Panc1 (cell line): ENCODE measurements around the gene FCRL5. TPM values are rescaled to one million over a fixed set of nuclear protein-coding genes. Genes with fewer than 3 reads are reported as not detected.

Experiments used
- ATAC-seq: fragments of 200-7000 bp; cut with Tn5 transposase; 2 replicates; pipeline ENCODE4 v1.9.1; 2020; ENCODE audit warnings: mild to moderate bottlenecking, moderate library complexity
- BruUV-seq: library from RNA; stranded (reverse); fragments of 400-500 nt; replicated peaks from 2 replicates; lab custom pipeline; 2021; lab: Mats Ljungman, UMichigan
- CTCF ChIA-PET: fragments of 300-600 bp; sonication (Branson Sonifier 250); formaldehyde crosslinking; loops from one replicate; lab custom pipeline; 2022; ENCODE audit warnings: antibody characterized with exemption; lab: Charles Lee
- POLR2A ChIA-PET: fragments of 300-600 bp; sonication (Branson Sonifier 250); formaldehyde crosslinking; loops from one replicate; lab custom pipeline; 2022; ENCODE audit warnings: antibody characterized with exemption; lab: Charles Lee
- DNase-seq: peaks from one replicate; pipeline ENCODE4 v3.0.0-alpha.2; 2010; ENCODE audit warnings: low read depth, low spot score
- H3K27ac ChIP-seq: 2 replicates; pipeline ENCODE4 v1.5.1; 2011; ENCODE audit warnings: mild to moderate bottlenecking, low read length, inconsistent platforms
- H3K27me3 ChIP-seq: fragments of 200-500 bp; sonication (Bioruptor generic); 2 replicates; pipeline ENCODE4 v1.6.0; 2014; ENCODE audit warnings: low read length, inconsistent platforms; ENCODE audit not compliant: control insufficient read depth, insufficient read depth
- H3K36me3 ChIP-seq: fragments of 200-500 bp; sonication (Bioruptor generic); 2 replicates; pipeline ENCODE4 v1.5.1; 2014; ENCODE audit warnings: inconsistent platforms, mild to moderate bottlenecking, low read length, moderate library complexity; ENCODE audit not compliant: control insufficient read depth, insufficient read depth
- H3K4me1 ChIP-seq: 2 replicates; pipeline ENCODE4 v1.5.1; 2011; ENCODE audit warnings: inconsistent platforms, mild to moderate bottlenecking, low read length, moderate library complexity; ENCODE audit not compliant: control insufficient read depth, insufficient read depth
- H3K4me3 ChIP-seq, 2 experiments: 2 replicates each; pipeline ENCODE4 v1.5.1; 2011 to 2012; ENCODE audit warnings: low read depth in 2 of 2, low read length in 2 of 2, mild to moderate bottlenecking in 2 of 2, inconsistent platforms in 1 of 2, moderate library complexity in 1 of 2
- H3K9me3 ChIP-seq: fragments of 200-500 bp; sonication (Bioruptor generic); 2 replicates; pipeline ENCODE4 v1.5.1; 2014; ENCODE audit warnings: low read depth, mild to moderate bottlenecking, inconsistent platforms, low read length, moderate library complexity; ENCODE audit not compliant: control insufficient read depth, insufficient read depth
- CTCF ChIP-seq: fragments of 450-650 bp; IDR thresholded peaks from 2 replicates; pipeline ENCODE4 v1.5.1; 2017; ENCODE audit warnings: mild to moderate bottlenecking
- POLR2AphosphoS5 ChIP-seq: IDR thresholded peaks from 2 replicates; pipeline ENCODE4 v1.6.1; 2012; ENCODE audit warnings: mild to moderate bottlenecking, low read depth, low read length, moderate library complexity
- SIN3A ChIP-seq: IDR thresholded peaks from 2 replicates; pipeline ENCODE4 v1.6.1; 2012; ENCODE audit warnings: low read depth, mild to moderate bottlenecking, low read length, moderate library complexity, borderline replicate concordance; ENCODE audit not compliant: insufficient read depth
- TCF7L2 ChIP-seq: IDR thresholded peaks from 2 replicates; pipeline ENCODE4 v1.6.1; 2011; ENCODE audit warnings: mild to moderate bottlenecking, low read depth, low read length, inconsistent platforms
- in situ Hi-C: cut with HindIII; loops from 2 replicates; pipeline ENCODE4 v1.10.0; 2016; ENCODE audit warnings: low sequenced_read_pairs, low pct_unique_long_range_greater_than_20kb
- intact Hi-C: fragments of 100-400 bp; cut with micrococcal nuclease; formaldehyde crosslinking; loops from one replicate; pipeline ENCODE4 v1.10.0; 2022; ENCODE audit not compliant: unreplicated experiment
- total RNA-seq: library from RNA; stranded (reverse); gene quantifications from one replicate; pipeline ENCODE4 v1.2.1, GENCODE V29; 2021; ENCODE audit not compliant: unreplicated experiment
- TF ChIP-seq, protein P1 (sequence below), 2 experiments: IDR thresholded peaks; 2 replicates each; pipeline ENCODE4 v1.6.1; 2011 to 2012; ENCODE audit warnings: low read depth in 2 of 2, control low read depth in 1 of 2, low read length in 1 of 2, mild to moderate bottlenecking in 1 of 2, moderate library complexity in 1 of 2; ENCODE audit not compliant: insufficient read depth in 1 of 2

Gene FCRL5
- total RNA-seq, 1 experiment from 2014 or later = not detected

GRCh38 chr1:157504646-157505045 lies 47.7 kb downstream of the FCRL5 start:
- H3K27me3 ChIP-seq = peaks cover 9% of the 10 kb centered on the region
- intact Hi-C loops = no loop called here
- ChIA-PET POLR2A (no interaction called here), CTCF (no interaction called here)
- no TSS peak for BruUV-seq
- TF ChIP-seq TCF7L2 (no peak), POLR2AphosphoS5 (no peak)
- no peak overlapping the region for H3K27ac ChIP-seq
- no peak overlapping the region for H3K4me3 ChIP-seq
- in situ Hi-C loops = no loop called here
- no peaks in the 10 kb centered on the region for H3K36me3 ChIP-seq
- H3K9me3 ChIP-seq = no peaks in the 10 kb centered on the region
- DNase-seq (no peak), ATAC-seq (no peak)
- H3K4me1 ChIP-seq = no peaks in the 10 kb centered on the region

GRCh38 chr1:157499521-157499920 lies 52.8 kb downstream of the FCRL5 start:
- DNase-seq = no peak
- BruUV-seq = no TSS peak
- in situ Hi-C loops = no loop called here
- TF ChIP-seq, protein P1, sequence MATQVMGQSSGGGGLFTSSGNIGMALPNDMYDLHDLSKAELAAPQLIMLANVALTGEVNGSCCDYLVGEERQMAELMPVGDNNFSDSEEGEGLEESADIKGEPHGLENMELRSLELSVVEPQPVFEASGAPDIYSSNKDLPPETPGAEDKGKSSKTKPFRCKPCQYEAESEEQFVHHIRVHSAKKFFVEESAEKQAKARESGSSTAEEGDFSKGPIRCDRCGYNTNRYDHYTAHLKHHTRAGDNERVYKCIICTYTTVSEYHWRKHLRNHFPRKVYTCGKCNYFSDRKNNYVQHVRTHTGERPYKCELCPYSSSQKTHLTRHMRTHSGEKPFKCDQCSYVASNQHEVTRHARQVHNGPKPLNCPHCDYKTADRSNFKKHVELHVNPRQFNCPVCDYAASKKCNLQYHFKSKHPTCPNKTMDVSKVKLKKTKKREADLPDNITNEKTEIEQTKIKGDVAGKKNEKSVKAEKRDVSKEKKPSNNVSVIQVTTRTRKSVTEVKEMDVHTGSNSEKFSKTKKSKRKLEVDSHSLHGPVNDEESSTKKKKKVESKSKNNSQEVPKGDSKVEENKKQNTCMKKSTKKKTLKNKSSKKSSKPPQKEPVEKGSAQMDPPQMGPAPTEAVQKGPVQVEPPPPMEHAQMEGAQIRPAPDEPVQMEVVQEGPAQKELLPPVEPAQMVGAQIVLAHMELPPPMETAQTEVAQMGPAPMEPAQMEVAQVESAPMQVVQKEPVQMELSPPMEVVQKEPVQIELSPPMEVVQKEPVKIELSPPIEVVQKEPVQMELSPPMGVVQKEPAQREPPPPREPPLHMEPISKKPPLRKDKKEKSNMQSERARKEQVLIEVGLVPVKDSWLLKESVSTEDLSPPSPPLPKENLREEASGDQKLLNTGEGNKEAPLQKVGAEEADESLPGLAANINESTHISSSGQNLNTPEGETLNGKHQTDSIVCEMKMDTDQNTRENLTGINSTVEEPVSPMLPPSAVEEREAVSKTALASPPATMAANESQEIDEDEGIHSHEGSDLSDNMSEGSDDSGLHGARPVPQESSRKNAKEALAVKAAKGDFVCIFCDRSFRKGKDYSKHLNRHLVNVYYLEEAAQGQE (IDR thresholded peaks at IDR 0.05; ENCODE audit: insufficient read depth in 1 of 2, low read depth in 2 of 2, low read length in 1 of 2) = no peak
- no peak for TF ChIP-seq POLR2AphosphoS5
- no peak for TF ChIP-seq TCF7L2
- no peak for TF ChIP-seq CTCF
- TF ChIP-seq SIN3A = no peak
- no peak for ATAC-seq
- ChIA-PET POLR2A (no interaction called here), CTCF (no interaction called here)
- H3K36me3 ChIP-seq = no peaks in the 10 kb centered on the region
- intact Hi-C loops = no loop called here
- H3K27me3 ChIP-seq = peaks cover 2% of the 10 kb centered on the region
- no peaks in the 10 kb centered on the region for H3K4me1 ChIP-seq
- no peaks in the 10 kb centered on the region for H3K9me3 ChIP-seq
- H3K4me3 ChIP-seq = no peak overlapping the region
- H3K27ac ChIP-seq = no peak overlapping the region

DNA sequence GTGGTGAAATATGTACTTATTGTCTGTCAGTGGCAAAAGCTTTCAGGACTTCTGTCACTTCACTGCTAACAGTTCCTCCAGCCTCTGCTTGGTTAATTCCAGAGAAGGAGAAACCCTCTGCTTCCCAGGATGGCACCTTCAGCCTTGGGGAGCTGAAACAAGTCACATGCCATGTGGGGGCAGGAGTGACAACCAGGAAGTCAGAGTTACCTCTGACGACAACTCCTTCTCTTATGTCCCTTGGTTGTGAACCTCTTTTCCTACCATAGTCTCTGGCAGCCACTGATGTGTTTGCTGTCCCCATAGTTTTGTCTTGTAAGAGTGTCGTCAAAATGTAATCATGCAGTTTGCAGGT lies 53.6 kb downstream of the FCRL5 start:
- in situ Hi-C loops = no loop called here
- ChIA-PET POLR2A (no interaction called here), CTCF (no interaction called here)
- DNase-seq (no peak), ATAC-seq (no peak)
- no peak overlapping the region for H3K4me3 ChIP-seq
- peaks cover 2% of the 10 kb centered on the region for H3K27me3 ChIP-seq
- BruUV-seq = no TSS peak
- H3K9me3 ChIP-seq = no peaks in the 10 kb centered on the region
- TF ChIP-seq, protein P1 (IDR thresholded peaks at IDR 0.05; ENCODE audit: insufficient read depth in 1 of 2, low read depth in 2 of 2, low read length in 1 of 2) = no peak
- TF ChIP-seq TCF7L2 = no peak
- TF ChIP-seq POLR2AphosphoS5 = no peak
- no peaks in the 10 kb centered on the region for H3K4me1 ChIP-seq
- intact Hi-C loops = no loop called here
- H3K36me3 ChIP-seq = no peaks in the 10 kb centered on the region
- H3K27ac ChIP-seq = no peak overlapping the region
